Panc1 (cell line): ENCODE measurements around the gene MSRB1.

Source experiments
- POLR2AphosphoS5 ChIP-seq: IDR thresholded peaks from 2 replicates; pipeline ENCODE4 v1.6.1; 2012; ENCODE audit warnings: mild to moderate bottlenecking, low read depth, low read length, moderate library complexity
- SIN3A ChIP-seq: IDR thresholded peaks from 2 replicates; pipeline ENCODE4 v1.6.1; 2012; ENCODE audit warnings: low read depth, mild to moderate bottlenecking, low read length, moderate library complexity, borderline replicate concordance; ENCODE audit not compliant: insufficient read depth
- TCF7L2 ChIP-seq: IDR thresholded peaks from 2 replicates; pipeline ENCODE4 v1.6.1; 2011; ENCODE audit warnings: mild to moderate bottlenecking, low read depth, low read length, inconsistent platforms
- TF ChIP-seq, protein P1 (sequence below): fragments of 450-650 bp; IDR thresholded peaks from 2 replicates; pipeline ENCODE4 v1.5.1; 2017; ENCODE audit warnings: mild to moderate bottlenecking
- TF ChIP-seq, protein P2 (sequence below), 2 experiments: IDR thresholded peaks; 2 replicates each; pipeline ENCODE4 v1.6.1; 2011 to 2012; ENCODE audit warnings: low read depth in 2 of 2, control low read depth in 1 of 2, low read length in 1 of 2, mild to moderate bottlenecking in 1 of 2, moderate library complexity in 1 of 2; ENCODE audit not compliant: insufficient read depth in 1 of 2

DNA sequence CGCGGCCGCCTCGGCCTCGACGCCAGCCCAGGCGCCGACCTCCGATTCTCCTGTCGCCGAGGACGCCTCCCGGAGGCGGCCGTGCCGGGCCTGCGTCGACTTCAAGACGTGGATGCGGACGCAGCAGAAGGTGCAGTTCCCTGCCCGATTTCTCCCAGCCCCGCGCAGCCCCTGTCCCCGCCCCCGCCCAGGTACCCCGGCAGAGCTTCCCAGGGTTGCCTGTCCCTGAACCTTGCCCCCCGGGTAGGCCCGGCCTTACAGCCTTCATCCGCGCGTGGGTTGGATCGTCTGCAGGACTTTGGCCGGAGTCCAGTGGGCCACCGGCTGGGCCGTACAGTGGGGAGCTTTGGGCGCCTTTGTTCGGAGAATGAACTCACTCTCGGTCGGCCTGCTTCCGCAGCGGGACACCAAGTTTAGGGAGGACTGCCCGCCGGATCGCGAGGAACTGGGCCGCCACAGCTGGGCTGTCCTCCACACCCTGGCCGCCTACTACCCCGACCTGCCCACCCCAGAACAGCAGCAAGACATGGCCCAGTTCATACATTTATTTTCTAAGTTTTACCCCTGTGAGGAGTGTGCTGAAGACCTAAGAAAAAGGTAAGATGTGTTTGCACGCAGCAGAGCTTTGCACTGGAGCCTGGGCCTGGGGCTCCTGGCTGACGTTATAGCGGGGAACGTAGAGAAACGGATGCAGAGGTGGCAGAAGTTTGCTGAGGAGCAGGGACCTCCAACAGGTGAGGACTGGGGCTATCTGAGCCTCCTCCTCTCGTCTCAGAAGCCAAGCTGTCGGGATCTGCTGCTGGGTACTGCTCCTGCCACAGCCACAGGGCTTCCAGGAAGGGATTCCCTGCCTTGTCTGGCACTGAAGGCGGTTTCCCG is 41.6 kb upstream of the MSRB1 start:
- TF ChIP-seq, protein P1, sequence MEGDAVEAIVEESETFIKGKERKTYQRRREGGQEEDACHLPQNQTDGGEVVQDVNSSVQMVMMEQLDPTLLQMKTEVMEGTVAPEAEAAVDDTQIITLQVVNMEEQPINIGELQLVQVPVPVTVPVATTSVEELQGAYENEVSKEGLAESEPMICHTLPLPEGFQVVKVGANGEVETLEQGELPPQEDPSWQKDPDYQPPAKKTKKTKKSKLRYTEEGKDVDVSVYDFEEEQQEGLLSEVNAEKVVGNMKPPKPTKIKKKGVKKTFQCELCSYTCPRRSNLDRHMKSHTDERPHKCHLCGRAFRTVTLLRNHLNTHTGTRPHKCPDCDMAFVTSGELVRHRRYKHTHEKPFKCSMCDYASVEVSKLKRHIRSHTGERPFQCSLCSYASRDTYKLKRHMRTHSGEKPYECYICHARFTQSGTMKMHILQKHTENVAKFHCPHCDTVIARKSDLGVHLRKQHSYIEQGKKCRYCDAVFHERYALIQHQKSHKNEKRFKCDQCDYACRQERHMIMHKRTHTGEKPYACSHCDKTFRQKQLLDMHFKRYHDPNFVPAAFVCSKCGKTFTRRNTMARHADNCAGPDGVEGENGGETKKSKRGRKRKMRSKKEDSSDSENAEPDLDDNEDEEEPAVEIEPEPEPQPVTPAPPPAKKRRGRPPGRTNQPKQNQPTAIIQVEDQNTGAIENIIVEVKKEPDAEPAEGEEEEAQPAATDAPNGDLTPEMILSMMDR = no peak
- no peak for TF ChIP-seq SIN3A
- TF ChIP-seq, protein P2, sequence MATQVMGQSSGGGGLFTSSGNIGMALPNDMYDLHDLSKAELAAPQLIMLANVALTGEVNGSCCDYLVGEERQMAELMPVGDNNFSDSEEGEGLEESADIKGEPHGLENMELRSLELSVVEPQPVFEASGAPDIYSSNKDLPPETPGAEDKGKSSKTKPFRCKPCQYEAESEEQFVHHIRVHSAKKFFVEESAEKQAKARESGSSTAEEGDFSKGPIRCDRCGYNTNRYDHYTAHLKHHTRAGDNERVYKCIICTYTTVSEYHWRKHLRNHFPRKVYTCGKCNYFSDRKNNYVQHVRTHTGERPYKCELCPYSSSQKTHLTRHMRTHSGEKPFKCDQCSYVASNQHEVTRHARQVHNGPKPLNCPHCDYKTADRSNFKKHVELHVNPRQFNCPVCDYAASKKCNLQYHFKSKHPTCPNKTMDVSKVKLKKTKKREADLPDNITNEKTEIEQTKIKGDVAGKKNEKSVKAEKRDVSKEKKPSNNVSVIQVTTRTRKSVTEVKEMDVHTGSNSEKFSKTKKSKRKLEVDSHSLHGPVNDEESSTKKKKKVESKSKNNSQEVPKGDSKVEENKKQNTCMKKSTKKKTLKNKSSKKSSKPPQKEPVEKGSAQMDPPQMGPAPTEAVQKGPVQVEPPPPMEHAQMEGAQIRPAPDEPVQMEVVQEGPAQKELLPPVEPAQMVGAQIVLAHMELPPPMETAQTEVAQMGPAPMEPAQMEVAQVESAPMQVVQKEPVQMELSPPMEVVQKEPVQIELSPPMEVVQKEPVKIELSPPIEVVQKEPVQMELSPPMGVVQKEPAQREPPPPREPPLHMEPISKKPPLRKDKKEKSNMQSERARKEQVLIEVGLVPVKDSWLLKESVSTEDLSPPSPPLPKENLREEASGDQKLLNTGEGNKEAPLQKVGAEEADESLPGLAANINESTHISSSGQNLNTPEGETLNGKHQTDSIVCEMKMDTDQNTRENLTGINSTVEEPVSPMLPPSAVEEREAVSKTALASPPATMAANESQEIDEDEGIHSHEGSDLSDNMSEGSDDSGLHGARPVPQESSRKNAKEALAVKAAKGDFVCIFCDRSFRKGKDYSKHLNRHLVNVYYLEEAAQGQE (IDR thresholded peaks at IDR 0.05; ENCODE audit: insufficient read depth in 1 of 2, low read depth in 2 of 2, low read length in 1 of 2) = no peak
- TF ChIP-seq TCF7L2 = no peak
- no peak for TF ChIP-seq POLR2AphosphoS5
